SK-N-MC (cell line): ENCODE data around the gene NELFB.

Source experiments
- EZH2 ChIP-seq: fragments of 200-600 bp; sonication (generic); IDR thresholded peaks from one replicate; pipeline ENCODE4 v1.6.1; 2017; ENCODE audit warnings: antibody characterized with exemption
- FOXP2 ChIP-seq: optimal IDR thresholded peaks from 2 replicates; pipeline ENCODE3; 2011; ENCODE audit warnings: mild to moderate bottlenecking, moderate library complexity; ENCODE audit not compliant: insufficient read depth; ENCODE audit errors: extremely low read length, control extremely low read depth
- POLR2AphosphoS5 ChIP-seq: IDR thresholded peaks from 2 replicates; pipeline ENCODE4 v1.6.1; 2012; ENCODE audit warnings: mild to moderate bottlenecking, low read depth, low read length, borderline replicate concordance

GRCh38 chr9:137222190-137223077 is 32.7 kb upstream of the NELFB start, which contains the start of gene RNF208:
- TF ChIP-seq EZH2 (no peak), FOXP2 (no peak), POLR2AphosphoS5 (no peak)
